HG02870 (cell line): ENCODE results near the gene BUB1.
"Not testable (repeated sequence)": the region's sequence is repeated elsewhere in the genome, so short reads cannot be mapped to it uniquely, and the experiment has no call there.

Experiments used
- ATAC-seq: cut with Tn5 transposase; IDR thresholded peaks from one replicate; pipeline ENCODE4 v1.9.1; 2021; ENCODE audit warnings: mild to moderate bottlenecking, moderate library complexity; ENCODE audit not compliant: unreplicated experiment

The BUB1 gene

GRCh38 chr2:110660558-110660957 lies 17.3 kb downstream of the BUB1 start:
- no peak for ATAC-seq

- no peak for ATAC-seq
Measured at GRCh38 chr2:110659248-110659647, 18.6 kb downstream of the BUB1 start.

GRCh38 chr2:110657724-110658305 lies 20.0 kb downstream of the BUB1 start:
- ATAC-seq: no peak

- ATAC-seq: no peak
Measured at GRCh38 chr2:110655701-110656100, 22.2 kb downstream of the BUB1 start.

GRCh38 chr2:110653861-110654260 lies 24.0 kb downstream of the BUB1 start:
- ATAC-seq: no peak

GRCh38 chr2:110650346-110650745 lies 27.5 kb downstream of the BUB1 start:
- ATAC-seq: no peak

GRCh38 chr2:110647777-110648176 lies 30.1 kb downstream of the BUB1 start:
- no peak for ATAC-seq

GRCh38 chr2:110645616-110646015 lies 32.2 kb downstream of the BUB1 start:
- ATAC-seq: no peak

- no peak for ATAC-seq
Measured at GRCh38 chr2:110644357-110644756, 33.5 kb downstream of the BUB1 start.

GRCh38 chr2:110642360-110642759 lies 35.5 kb downstream of the BUB1 start:
- no peak for ATAC-seq

GRCh38 chr2:110639972-110640371 lies 37.9 kb downstream of the BUB1 start:
- ATAC-seq: no peak

- no peak for ATAC-seq
Measured at GRCh38 chr2:110638952-110639695, 38.7 kb downstream of the BUB1 start.

GRCh38 chr2:110638004-110638403 lies 39.9 kb downstream of the BUB1 start:
- no peak for ATAC-seq

- ATAC-seq: no peak
Measured at GRCh38 chr2:110637093-110637492, 40.8 kb downstream of the BUB1 start.

- ATAC-seq: not testable (repeated sequence)
Measured at GRCh38 chr2:110635949-110636628, 41.8 kb downstream of the BUB1 start.

GRCh38 chr2:110627348-110627747 lies 50.5 kb downstream of the BUB1 start:
- not testable (repeated sequence) for ATAC-seq

GRCh38 chr2:110619326-110619939 lies 58.4 kb downstream of the BUB1 start:
- not testable (repeated sequence) for ATAC-seq

GRCh38 chr2:110613927-110614326 lies 63.9 kb downstream of the BUB1 start:
- not testable (repeated sequence) for ATAC-seq

GRCh38 chr2:110610613-110611250 lies 67.1 kb downstream of the BUB1 start:
- ATAC-seq: not testable (repeated sequence)

- not testable (repeated sequence) for ATAC-seq
Measured at GRCh38 chr2:110609843-110610612, 67.8 kb downstream of the BUB1 start.
